SJSA1 (cell line): ENCODE results near the gene FRAS1. TPM values are rescaled to one million over a fixed set of nuclear protein-coding genes. Genes with fewer than 3 reads are reported as not detected.

ENCODE experiments used
- DNase-seq, 2 experiments: peaks; one replicate each; pipeline ENCODE4 v3.0.0-alpha.2; 2015 to 2020; ENCODE audit warnings: low spot score in 2 of 2, low read depth in 1 of 2
- H3K27ac ChIP-seq: fragments of 250-450 bp; sonication (Bioruptor Pico); 2 replicates; pipeline ENCODE4 v1.5.1; 2020; ENCODE audit warnings: mild to moderate bottlenecking, moderate library complexity
- H3K27me3 ChIP-seq: fragments of 250-450 bp; sonication (Bioruptor Pico); replicated peaks from 2 replicates; pipeline ENCODE4 v1.5.1; 2020; ENCODE audit warnings: mild to moderate bottlenecking, moderate library complexity
- H3K36me3 ChIP-seq: fragments of 250-450 bp; sonication (Bioruptor Pico); 2 replicates; pipeline ENCODE4 v1.5.1; 2020; ENCODE audit warnings: mild to moderate bottlenecking
- H3K4me1 ChIP-seq: fragments of 250-450 bp; sonication (Bioruptor Pico); replicated peaks from 2 replicates; pipeline ENCODE4 v1.6.1; 2021; ENCODE audit warnings: mild to moderate bottlenecking
- H3K4me3 ChIP-seq: fragments of 250-450 bp; sonication (Bioruptor Pico); 2 replicates; pipeline ENCODE4 v1.5.1; 2020; ENCODE audit warnings: mild to moderate bottlenecking
- H3K9me3 ChIP-seq: fragments of 250-450 bp; sonication (Bioruptor Pico); replicated peaks from 2 replicates; pipeline ENCODE4 v1.5.1; 2020; ENCODE audit warnings: mild to moderate bottlenecking
- total RNA-seq: library from RNA; depleted of rRNA; stranded (reverse); fragments of >200 nt; shearing (Covaris generic); gene quantifications from 2 replicates; pipeline ENCODE4 v1.2.3, GENCODE V29; 2014

FRAS1 gene
- total RNA-seq, 1 experiment from 2014 or later = 0.21 TPM

DNA sequence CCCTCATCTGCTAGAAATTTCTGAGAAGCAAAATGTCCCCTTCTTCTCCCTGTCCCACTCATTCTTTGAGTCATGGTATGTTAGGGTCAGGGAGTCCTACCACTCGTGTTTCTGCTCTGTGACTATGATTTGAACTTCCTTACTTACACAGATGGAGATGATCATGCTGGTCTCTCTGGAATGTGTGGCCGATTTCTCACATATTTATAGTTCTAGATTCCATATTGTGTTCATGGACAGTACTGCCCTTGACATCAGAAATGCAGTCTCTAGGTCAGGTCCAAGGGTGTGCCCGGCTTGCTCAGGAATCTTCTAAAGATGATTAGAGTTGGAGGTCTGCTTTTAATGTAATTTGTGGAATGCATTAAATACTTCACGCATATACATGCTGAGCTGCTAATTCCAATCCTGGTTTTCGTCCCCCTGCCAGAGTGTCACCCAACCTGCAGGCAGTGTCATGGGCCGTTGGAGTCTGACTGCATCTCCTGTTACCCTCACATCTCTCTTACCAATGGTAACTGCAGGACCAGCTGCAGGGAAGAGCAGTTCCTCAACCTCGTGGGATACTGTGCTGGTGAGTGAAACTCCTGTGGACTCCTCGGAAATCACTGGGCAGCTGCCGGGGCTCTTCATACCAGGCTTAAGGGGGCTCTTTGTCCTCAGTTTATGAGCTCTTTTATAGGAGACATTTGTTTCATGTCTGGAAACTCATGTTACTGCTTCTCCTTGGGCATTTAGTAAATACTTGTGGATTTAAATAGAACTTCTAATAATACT lies 280.3 kb downstream of the FRAS1 start:
- no peak overlapping the region for H3K4me3 ChIP-seq
- H3K27me3 ChIP-seq = no peaks in the 10 kb centered on the region
- no peak for DNase-seq
- H3K4me1 ChIP-seq = no peaks in the 10 kb centered on the region; the same call in 1 of the 2 replicates
- no peaks in the 10 kb centered on the region for H3K36me3 ChIP-seq
- no peak overlapping the region for H3K27ac ChIP-seq
- no peaks in the 10 kb centered on the region for H3K9me3 ChIP-seq

DNA sequence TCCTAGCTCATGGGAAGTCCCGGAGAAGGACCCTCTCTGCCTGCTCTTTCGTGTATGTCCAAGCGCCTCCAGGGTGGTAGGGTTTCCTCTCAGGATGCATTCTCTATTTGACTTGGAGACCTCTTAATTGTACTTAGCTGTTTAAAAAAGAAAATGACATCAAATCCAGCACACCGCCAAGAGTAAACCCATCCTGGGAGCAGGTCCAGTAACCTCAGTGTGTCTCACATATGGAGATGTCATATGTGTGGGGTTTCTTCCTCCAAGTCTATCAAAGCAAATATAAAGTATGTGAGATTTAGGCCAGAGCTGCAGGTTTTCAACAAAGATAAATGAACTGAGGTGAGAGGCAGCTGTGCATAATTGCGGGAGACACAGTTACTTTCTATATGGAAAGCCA lies 285.0 kb downstream of the FRAS1 start:
- no peak overlapping the region for H3K27ac ChIP-seq
- H3K27me3 ChIP-seq = no peaks in the 10 kb centered on the region
- no peaks in the 10 kb centered on the region for H3K9me3 ChIP-seq
- no peaks in the 10 kb centered on the region for H3K36me3 ChIP-seq
- H3K4me3 ChIP-seq = no peak overlapping the region
- no peak for DNase-seq
- no peaks in the 10 kb centered on the region for H3K4me1 ChIP-seq

DNA sequence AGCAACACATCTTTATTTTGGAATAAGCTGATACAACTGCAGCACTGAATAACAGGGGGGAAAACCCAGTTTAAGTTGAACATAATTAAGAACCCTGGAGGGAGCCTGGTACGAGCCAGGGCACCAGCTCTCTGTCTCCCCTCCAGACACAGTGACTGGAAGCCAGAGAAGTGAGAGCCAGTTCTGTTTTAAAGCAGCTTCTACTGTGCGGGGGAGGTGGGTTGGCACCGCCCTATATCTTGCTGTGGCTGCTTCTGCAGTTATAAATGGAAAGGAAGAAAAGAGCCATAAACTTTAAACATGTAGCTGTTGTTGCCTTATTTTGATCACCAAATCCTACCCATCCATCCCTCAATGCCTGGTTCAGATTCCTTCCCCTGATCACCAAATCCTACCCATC lies 286.6 kb downstream of the FRAS1 start:
- H3K9me3 ChIP-seq = no peaks in the 10 kb centered on the region
- no peaks in the 10 kb centered on the region for H3K27me3 ChIP-seq
- H3K4me1 ChIP-seq = no peaks in the 10 kb centered on the region
- no peak for DNase-seq
- H3K36me3 ChIP-seq = no peaks in the 10 kb centered on the region
- H3K4me3 ChIP-seq = no peak overlapping the region
- no peak overlapping the region for H3K27ac ChIP-seq

DNA sequence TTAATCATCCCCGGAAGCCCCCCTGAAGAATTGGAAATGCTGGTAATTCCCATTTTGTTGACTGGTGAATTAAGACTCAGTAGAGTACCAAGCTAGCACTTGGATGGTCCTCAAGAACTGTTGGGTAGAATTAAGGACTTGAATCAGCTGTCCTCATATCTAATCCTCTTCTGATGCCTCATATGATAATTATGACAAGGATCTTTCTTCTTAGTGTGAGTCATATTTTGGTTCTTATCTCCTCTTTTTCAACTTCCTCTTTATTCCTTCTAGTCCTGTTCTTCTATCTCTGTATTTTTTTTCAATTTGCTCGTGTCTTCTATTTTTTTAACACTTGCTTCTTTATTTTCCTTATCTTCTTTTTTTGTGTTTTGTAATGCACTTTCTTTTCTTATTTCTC lies 288.1 kb downstream of the FRAS1 start:
- no peak for DNase-seq
- no peaks in the 10 kb centered on the region for H3K9me3 ChIP-seq
- no peaks in the 10 kb centered on the region for H3K4me1 ChIP-seq
- no peak overlapping the region for H3K4me3 ChIP-seq
- H3K27ac ChIP-seq = no peak overlapping the region
- H3K36me3 ChIP-seq = no peaks in the 10 kb centered on the region
- H3K27me3 ChIP-seq = no peaks in the 10 kb centered on the region

DNA sequence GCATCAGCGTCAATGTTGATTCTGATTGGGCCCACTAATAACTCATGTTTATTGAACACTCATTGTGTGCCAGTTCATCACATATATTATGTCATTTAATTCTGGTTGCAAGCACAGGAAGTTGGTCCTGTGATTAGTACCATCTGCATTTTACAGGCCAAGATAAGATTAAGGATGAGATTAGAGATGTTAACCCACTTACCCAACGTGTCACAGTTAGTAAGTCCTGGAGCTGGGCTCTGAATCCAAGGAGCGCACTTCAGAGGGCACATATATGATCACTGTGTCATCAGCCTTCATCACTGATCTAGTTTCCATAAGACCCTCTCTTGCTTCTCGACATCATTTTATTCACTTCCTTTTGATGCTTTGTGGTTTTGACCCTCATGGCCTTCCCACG lies 289.1 kb downstream of the FRAS1 start:
- Histone ChIP-seq H3K27me3 (no peaks in the 10 kb centered on the region), H3K27ac (no peak overlapping the region), H3K4me3 (no peak overlapping the region), H3K9me3 (no peaks in the 10 kb centered on the region), H3K36me3 (no peaks in the 10 kb centered on the region), H3K4me1 (no peaks in the 10 kb centered on the region)
- no peak for DNase-seq

DNA sequence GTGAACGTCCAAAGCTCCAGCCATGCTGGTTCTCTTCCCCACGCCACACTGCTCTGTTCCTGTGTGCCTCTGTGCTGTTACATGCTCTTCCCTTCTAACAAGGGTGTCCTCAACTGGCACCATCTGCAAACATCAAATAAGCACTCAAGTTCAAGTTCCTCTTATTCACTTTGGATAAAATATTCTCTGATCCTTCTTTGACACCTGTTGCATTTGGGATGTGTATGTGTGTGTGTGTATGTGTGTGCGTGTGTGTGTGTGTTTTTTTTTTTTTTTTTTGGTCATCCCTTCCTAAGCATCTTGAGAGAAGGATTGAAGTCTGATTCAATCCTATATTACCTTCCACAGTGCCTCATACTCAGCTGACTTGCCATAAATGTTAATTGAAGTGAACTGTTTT lies 290.4 kb downstream of the FRAS1 start:
- Histone ChIP-seq H3K27ac (no peak overlapping the region), H3K4me3 (no peak overlapping the region), H3K27me3 (no peaks in the 10 kb centered on the region), H3K9me3 (no peaks in the 10 kb centered on the region), H3K4me1 (no peaks in the 10 kb centered on the region), H3K36me3 (no peaks in the 10 kb centered on the region)
- no peak for DNase-seq

DNA sequence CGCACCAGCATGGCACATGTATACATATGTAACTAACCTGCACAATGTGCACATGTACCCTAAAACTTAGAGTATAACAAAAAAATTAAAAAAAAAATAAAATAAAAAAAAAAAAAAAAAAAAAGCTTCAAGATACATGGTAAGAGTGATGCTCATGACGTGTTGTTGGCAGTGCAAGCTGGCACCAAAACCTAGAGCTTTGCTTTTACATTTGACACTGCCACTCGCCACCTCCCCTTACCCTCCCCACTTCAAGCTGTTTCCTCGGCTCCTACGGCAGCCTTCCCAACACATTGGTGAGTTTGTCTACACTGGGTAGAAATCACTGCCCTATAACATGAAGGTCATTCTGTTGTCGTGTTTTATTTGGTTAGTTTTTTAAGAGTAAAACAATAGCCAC lies 296.8 kb downstream of the FRAS1 start:
- H3K4me1 ChIP-seq = no peaks in the 10 kb centered on the region
- DNase-seq = no peak
- H3K36me3 ChIP-seq = no peaks in the 10 kb centered on the region
- no peaks in the 10 kb centered on the region for H3K27me3 ChIP-seq
- H3K27ac ChIP-seq = no peak overlapping the region
- no peaks in the 10 kb centered on the region for H3K9me3 ChIP-seq
- H3K4me3 ChIP-seq = no peak overlapping the region

DNA sequence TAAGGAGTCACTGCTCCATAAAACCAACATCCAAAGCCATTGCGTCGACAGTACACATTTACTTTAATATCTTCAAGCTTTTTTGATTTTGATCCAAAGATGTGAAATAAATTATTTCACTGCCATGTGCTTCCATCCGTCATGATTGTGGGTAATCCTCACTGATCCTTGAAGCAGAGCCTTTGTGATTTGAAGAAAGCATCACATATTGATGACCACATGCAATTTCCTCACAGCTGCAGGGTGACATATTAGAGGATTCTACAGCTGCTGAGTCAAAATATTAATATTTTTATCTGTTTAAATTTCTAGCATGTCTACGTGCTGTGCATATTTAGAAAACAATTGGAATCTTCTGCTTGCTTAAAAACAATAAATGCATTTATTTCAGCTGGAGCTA lies 297.7 kb downstream of the FRAS1 start:
- Histone ChIP-seq H3K27me3 (no peaks in the 10 kb centered on the region), H3K36me3 (no peaks in the 10 kb centered on the region), H3K9me3 (no peaks in the 10 kb centered on the region), H3K27ac (no peak overlapping the region), H3K4me3 (no peak overlapping the region), H3K4me1 (no peaks in the 10 kb centered on the region)
- no peak for DNase-seq

DNA sequence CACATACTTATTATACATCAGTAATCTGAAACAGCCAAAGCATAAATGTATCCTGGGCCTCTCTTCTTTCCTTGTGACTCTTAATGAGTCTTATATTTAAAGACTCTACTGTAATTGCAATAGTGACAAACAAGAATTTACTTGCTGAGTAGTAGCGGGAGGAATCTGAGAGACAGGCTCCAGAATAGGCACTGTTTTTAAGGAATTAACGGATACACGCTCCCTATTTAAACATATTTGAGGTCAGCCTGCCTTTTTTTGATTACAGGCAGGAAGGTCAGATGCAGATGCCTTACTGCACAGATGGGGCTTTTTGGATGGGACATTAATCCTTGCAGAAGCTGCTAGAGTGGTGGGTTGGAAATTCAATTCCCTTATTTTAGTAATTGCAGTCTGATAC lies 298.2 kb downstream of the FRAS1 start:
- Histone ChIP-seq H3K9me3 (no peaks in the 10 kb centered on the region), H3K4me1 (no peaks in the 10 kb centered on the region), H3K4me3 (no peak overlapping the region), H3K27me3 (no peaks in the 10 kb centered on the region), H3K36me3 (no peaks in the 10 kb centered on the region), H3K27ac (no peak overlapping the region)
- DNase-seq = no peak

DNA sequence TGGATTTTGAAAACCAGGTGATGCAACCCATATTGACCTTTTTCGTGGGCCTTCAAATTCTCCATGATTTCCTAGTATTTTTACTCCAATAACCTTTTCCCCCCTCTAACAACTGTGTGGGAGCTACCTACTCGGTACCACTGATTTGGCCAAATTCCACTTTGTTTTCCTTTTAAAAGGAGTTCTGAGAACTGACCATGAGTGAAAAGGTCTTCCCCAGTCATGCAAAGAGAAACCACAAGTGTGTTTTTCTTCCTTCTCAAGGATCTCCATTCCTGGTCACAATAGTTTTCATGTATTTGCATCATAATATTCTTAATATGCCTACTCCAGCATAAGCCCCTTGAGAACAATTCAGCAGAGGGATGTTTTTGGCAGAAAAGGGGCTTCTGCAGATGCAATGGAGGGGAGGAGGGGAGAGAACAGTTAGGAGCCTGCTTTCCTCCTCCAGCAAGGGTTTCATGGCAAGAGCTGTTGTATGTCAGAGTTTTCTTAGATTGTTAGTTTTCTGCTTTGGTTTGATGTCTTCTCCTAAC lies 299.2 kb downstream of the FRAS1 start:
- H3K4me3 ChIP-seq = no peak overlapping the region
- H3K27ac ChIP-seq = no peak overlapping the region
- no peaks in the 10 kb centered on the region for H3K9me3 ChIP-seq
- H3K36me3 ChIP-seq = no peaks in the 10 kb centered on the region
- no peak for DNase-seq
- no peaks in the 10 kb centered on the region for H3K27me3 ChIP-seq
- H3K4me1 ChIP-seq = no peaks in the 10 kb centered on the region

DNA sequence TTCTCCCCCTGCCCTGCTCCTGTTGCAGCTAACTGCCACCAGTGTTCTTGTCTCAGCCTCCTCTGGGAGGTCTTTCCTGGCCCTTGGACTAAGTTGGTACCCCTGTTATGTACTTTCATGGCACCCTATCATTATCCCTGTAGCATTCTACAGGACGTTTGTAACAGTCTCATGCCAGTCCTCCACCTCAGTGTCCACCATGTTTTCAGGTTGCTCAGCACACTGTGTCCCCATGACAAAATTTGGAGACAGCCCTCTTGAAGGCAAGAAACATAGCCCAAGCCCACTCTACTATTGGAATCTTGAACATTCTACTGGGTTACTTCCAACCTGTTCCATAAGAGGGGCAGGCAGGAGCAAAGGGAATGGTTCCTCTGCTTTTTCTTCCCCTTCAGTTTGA lies 300.0 kb downstream of the FRAS1 start:
- H3K4me3 ChIP-seq = no peak overlapping the region
- H3K4me1 ChIP-seq = no peaks in the 10 kb centered on the region
- DNase-seq = no peak
- no peak overlapping the region for H3K27ac ChIP-seq
- H3K27me3 ChIP-seq = no peaks in the 10 kb centered on the region
- no peaks in the 10 kb centered on the region for H3K9me3 ChIP-seq
- H3K36me3 ChIP-seq = no peaks in the 10 kb centered on the region

DNA sequence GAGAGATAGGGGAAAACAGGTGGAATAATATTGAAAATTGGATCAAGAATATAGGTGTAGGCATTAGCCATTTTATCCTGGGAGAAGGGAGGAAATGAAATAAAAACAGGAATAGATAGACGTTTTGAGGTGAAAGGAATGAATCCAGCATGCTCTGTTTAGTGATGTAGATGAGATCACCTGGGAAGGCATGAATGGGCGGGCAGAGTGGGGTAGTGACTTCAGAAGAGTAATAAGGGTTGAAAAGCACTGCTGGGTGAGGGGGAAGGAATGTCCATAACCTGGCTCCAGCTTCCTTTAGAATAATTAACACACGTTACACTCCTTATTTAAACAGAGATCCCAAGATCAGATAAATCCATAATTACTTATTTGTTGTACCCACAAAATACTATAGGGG lies 303.3 kb downstream of the FRAS1 start:
- H3K27me3 ChIP-seq = no peaks in the 10 kb centered on the region
- no peak overlapping the region for H3K4me3 ChIP-seq
- H3K36me3 ChIP-seq = no peaks in the 10 kb centered on the region
- H3K4me1 ChIP-seq = no peaks in the 10 kb centered on the region
- DNase-seq = no peak
- H3K9me3 ChIP-seq = no peaks in the 10 kb centered on the region
- H3K27ac ChIP-seq = no peak overlapping the region

DNA sequence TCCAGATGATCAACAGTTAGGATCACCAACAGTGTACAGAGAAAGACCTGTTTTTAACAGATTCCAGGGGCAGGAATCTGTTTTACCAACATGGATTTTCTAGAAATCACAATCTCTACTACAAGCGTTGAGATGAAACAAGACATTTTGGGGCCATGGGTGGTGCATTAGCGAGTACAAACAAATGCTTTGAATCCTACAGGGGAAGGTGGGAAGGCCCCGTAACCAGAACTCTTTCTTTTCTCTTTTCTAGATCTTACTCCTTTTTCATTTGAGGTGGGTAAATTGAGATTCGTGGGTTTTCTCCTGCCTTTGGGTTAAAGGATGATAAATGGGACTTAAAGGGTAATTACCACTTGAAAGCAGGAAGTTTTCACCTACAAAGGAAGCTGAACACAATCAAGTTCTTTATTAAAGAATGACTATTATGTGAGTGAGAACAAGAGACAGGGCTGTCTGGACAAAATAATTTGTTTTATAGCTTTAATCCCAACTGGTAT lies 304.5 kb downstream of the FRAS1 start:
- H3K9me3 ChIP-seq = no peaks in the 10 kb centered on the region
- no peak overlapping the region for H3K27ac ChIP-seq
- no peaks in the 10 kb centered on the region for H3K36me3 ChIP-seq
- DNase-seq = no peak
- H3K4me1 ChIP-seq = no peaks in the 10 kb centered on the region
- H3K4me3 ChIP-seq = no peak overlapping the region
- H3K27me3 ChIP-seq = no peaks in the 10 kb centered on the region

DNA sequence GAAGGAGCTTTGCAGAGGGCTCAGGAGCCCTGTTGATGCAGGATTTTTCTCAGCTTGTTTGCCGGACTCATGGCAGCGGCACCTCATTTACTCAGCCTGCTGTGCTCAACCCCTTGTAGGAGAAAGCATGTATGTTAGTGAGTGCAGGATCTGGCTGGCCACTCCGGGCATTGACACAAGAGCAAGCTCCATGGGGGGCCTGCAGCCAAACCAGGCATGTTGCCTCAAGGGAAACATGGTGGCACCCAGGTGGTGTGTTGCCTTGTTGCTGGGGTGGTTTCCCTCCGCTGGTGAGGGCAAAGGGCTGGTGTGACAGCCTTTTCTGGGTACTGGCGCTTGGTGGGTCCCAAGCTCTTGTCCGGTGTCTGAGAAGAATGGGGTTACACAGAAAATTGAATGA lies 305.2 kb downstream of the FRAS1 start:
- Histone ChIP-seq H3K9me3 (no peaks in the 10 kb centered on the region), H3K4me3 (no peak overlapping the region), H3K4me1 (no peaks in the 10 kb centered on the region), H3K27me3 (no peaks in the 10 kb centered on the region), H3K36me3 (no peaks in the 10 kb centered on the region), H3K27ac (no peak overlapping the region)
- no peak for DNase-seq
